OCI-LY7 (cell line): ENCODE data around the gene GNAQ.

Experiments used
- CTCF ChIP-seq: fragments of 200-600 bp; sonication (generic); conservative IDR thresholded peaks from 2 replicates; pipeline ENCODE4 v1.5.1; 2014; ENCODE audit warnings: mild to moderate bottlenecking, antibody characterized with exemption, low read length, moderate library complexity, mixed read lengths
- EZH2phosphoT487 ChIP-seq: fragments of 200-600 bp; sonication (generic); IDR thresholded peaks from 2 replicates; pipeline ENCODE4 v1.6.1; 2018; ENCODE audit warnings: low read depth, borderline replicate concordance, mild to moderate bottlenecking, mixed run types, antibody characterized with exemption, low read length, moderate library complexity, mixed read lengths

- TF ChIP-seq CTCF = no peak
- no peak for TF ChIP-seq EZH2phosphoT487
These were observed 306.4 kb downstream of the GNAQ start for GRCh38 chr9:77725046-77725694.
